A549 (cell line): ENCODE measurements around the gene RARG. TPM values are rescaled to one million over a fixed set of nuclear protein-coding genes. Genes with fewer than 3 reads are reported as not detected.

Experiments used
- ATAC-seq, 2 experiments: fragments of 200-7000 bp in 1 of 2; fragments of >200 bp in 1 of 2; cut with Nextera tagmentation in 1 of 2; cut with Tn5 transposase in 1 of 2; 3 replicates each; pipeline versions ENCODE4 v1.8.0 to v1.9.1; 2018 to 2020; ENCODE audit warnings: mild to moderate bottlenecking in 1 of 2, moderate library complexity in 1 of 2
- CTCF ChIA-PET: fragments of 300-600 bp; sonication (Branson Sonifier 250); formaldehyde crosslinking; extraction: SDS; loops from one replicate; lab custom pipeline; 2021; ENCODE audit warnings: antibody characterized with exemption, inconsistent platforms; lab: Yijun Ruan, JAX
- POLR2A ChIA-PET: fragments of 350-600 bp; formaldehyde crosslinking; extraction: SDS; loops from one replicate; lab custom pipeline; 2021; ENCODE audit warnings: antibody characterized with exemption, inconsistent platforms; lab: Yijun Ruan, JAX
- DNase-seq, 2 experiments: peaks; one replicate each; pipeline versions ENCODE4 v3.0.0 to v3.0.0-alpha.2; 2011 to 2016; ENCODE audit warnings: low read depth in 1 of 2, low spot score in 1 of 2
- FAIRE-seq: peaks from 2 replicates; lab custom pipeline; 2011; peaks lifted over from hg19 to GRCh38; lab: Jason Lieb, UNC
- H3K27ac ChIP-seq, 2 experiments: fragments of >200 bp; sonication (Bioruptor Twin); formaldehyde crosslinking; 3 replicates each; pipeline ENCODE4 v1.5.1; 2016 to 2017
- H3K4me1 ChIP-seq: fragments of >200 bp; sonication (Bioruptor Twin); formaldehyde crosslinking; 3 replicates; pipeline ENCODE4 v1.6.1; 2016
- H3K4me2 ChIP-seq: fragments of >200 bp; sonication (Bioruptor Twin); formaldehyde crosslinking; 3 replicates; pipeline ENCODE4 v1.6.1; 2016
- H3K4me3 ChIP-seq: fragments of >200 bp; sonication (Bioruptor Twin); formaldehyde crosslinking; 3 replicates; pipeline ENCODE4 v1.5.1; 2016
- H3K9me3 ChIP-seq: fragments of >200 bp; sonication (Bioruptor Twin); formaldehyde crosslinking; 3 replicates; pipeline ENCODE4 v1.6.1; 2016
- CBX2 ChIP-seq: fragments of 200-600 bp; sonication (generic); IDR thresholded peaks from 2 replicates; pipeline ENCODE4 v1.6.1; 2016; ENCODE audit warnings: low read depth, mild to moderate bottlenecking, borderline replicate concordance
- EP300 ChIP-seq, 2 experiments: fragments of >200 bp; sonication (Bioruptor Twin); formaldehyde crosslinking; IDR thresholded peaks; 2 replicates in 1 of 2; 3 replicates in 1 of 2; pipeline ENCODE4 v1.6.1; 2016 to 2017
- ESRRA ChIP-seq: fragments of 150-350 bp; IDR thresholded peaks from 2 replicates; pipeline ENCODE4 v1.6.1; 2014; ENCODE audit warnings: mild to moderate bottlenecking, low read length, borderline replicate concordance
- HOXA7 ChIP-seq: fragments of 250-450 bp; sonication (Bioruptor Pico); IDR thresholded peaks from 2 replicates; pipeline ENCODE4 v1.5.0; 2020; ENCODE audit warnings: mild to moderate bottlenecking, moderate library complexity
- HOXB13 ChIP-seq: fragments of 250-450 bp; sonication (Bioruptor Pico); IDR thresholded peaks from 2 replicates; pipeline ENCODE4 v1.5.0; 2020; ENCODE audit warnings: low read depth, mild to moderate bottlenecking, moderate library complexity
- HOXB5 ChIP-seq: fragments of 250-450 bp; sonication (Bioruptor Pico); IDR thresholded peaks from 2 replicates; pipeline ENCODE4 v1.5.0; 2020; ENCODE audit warnings: mild to moderate bottlenecking, moderate library complexity
- NFE2L2 ChIP-seq: fragments of 150-350 bp; conservative IDR thresholded peaks from 2 replicates; pipeline ENCODE4 v1.6.1; 2014; ENCODE audit warnings: low read length
- POLR2A ChIP-seq: IDR thresholded peaks from 2 replicates; pipeline ENCODE4 v1.6.1; 2012; ENCODE audit warnings: mild to moderate bottlenecking, low read length
- TP53 ChIP-seq: fragments of 250-450 bp; sonication (Bioruptor Pico); IDR thresholded peaks from 2 replicates; pipeline ENCODE4 v1.5.0; 2021; ENCODE audit warnings: mild to moderate bottlenecking, moderate library complexity
- USF2 ChIP-seq: fragments of 450-650 bp; IDR thresholded peaks from 2 replicates; pipeline ENCODE4 v1.6.1; 2014; ENCODE audit warnings: antibody characterized with exemption
- ZNF302 ChIP-seq: fragments of 250-450 bp; sonication (Bioruptor Pico); IDR thresholded peaks from 2 replicates; pipeline ENCODE4 v1.9.0; 2021; ENCODE audit warnings: inconsistent platforms, mild to moderate bottlenecking, moderate library complexity
- WGBS: methylation state at CpG from one replicate; pipeline ENCODE4 v1.1.6; 2017; ENCODE audit errors: missing lambda C conversion rate; 5-methylcytosine and 5-hydroxymethylcytosine counted together
- polyA plus RNA-seq, 4 experiments: library from polyadenylated mRNA; depleted of rRNA in 3 of 4; stranded (reverse); fragments of >200 nt; fragmentation: RNase III in 1 of 4; extraction: RNeasy Plus Mini Kit Qiagen cat#74134 plus additional on column Dnase treatment in 1 of 4; gene quantifications; 2 replicates in 3 of 4; 3 replicates in 1 of 4; pipeline ENCODE4 v1.2.3, GENCODE V29; 2011 to 2017
- TF ChIP-seq, protein P1 (sequence below): fragments of >200 bp; sonication (Bioruptor Twin); formaldehyde crosslinking; IDR thresholded peaks from 3 replicates; pipeline ENCODE4 v1.6.1; 2016
- TF ChIP-seq, protein P2 (sequence below): fragments of >200 bp; sonication (Bioruptor Twin); formaldehyde crosslinking; IDR thresholded peaks from 3 replicates; pipeline ENCODE4 v1.5.1; 2016
- TF ChIP-seq, protein P3 (sequence below): fragments of 150-350 bp; IDR thresholded peaks from 2 replicates; pipeline ENCODE4 v1.6.1; 2014; ENCODE audit warnings: low read depth, mild to moderate bottlenecking, low read length

The RARG gene
- polyA plus RNA-seq, 2 of the 4 experiments (the other 2 are of a cell fraction) = 15.6 to 17.2 TPM

- TF ChIP-seq, protein P1, sequence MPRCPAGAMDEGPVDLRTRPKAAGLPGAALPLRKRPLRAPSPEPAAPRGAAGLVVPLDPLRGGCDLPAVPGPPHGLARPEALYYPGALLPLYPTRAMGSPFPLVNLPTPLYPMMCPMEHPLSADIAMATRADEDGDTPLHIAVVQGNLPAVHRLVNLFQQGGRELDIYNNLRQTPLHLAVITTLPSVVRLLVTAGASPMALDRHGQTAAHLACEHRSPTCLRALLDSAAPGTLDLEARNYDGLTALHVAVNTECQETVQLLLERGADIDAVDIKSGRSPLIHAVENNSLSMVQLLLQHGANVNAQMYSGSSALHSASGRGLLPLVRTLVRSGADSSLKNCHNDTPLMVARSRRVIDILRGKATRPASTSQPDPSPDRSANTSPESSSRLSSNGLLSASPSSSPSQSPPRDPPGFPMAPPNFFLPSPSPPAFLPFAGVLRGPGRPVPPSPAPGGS = peak; percentile 49; the same call in 1 of the 3 replicates
- TF ChIP-seq CBX2 = no peak
- no peak for TF ChIP-seq EP300 (IDR thresholded peaks at IDR 0.05)
- no peak for TF ChIP-seq HOXA7 (CRISPR knock-in tag)
- TF ChIP-seq NFE2L2 = no peak
- TF ChIP-seq HOXB5 (CRISPR knock-in tag) = no peak
- TF ChIP-seq USF2 = peak; percentile 84
These were observed 19.7 kb upstream of the RARG start (continued) for GRCh38 chr12:53251477-53252348.

- no peaks in the 10 kb centered on the region for H3K9me3 ChIP-seq
- 49% methylated on average over 3 of the region's 3 CpGs for WGBS
- ChIA-PET POLR2A (no interaction called here), CTCF (interaction anchor here (0.6 to 13.0 kb wide), 10 partner anchors 11 to 180 kb away, joined by 3 to 137 read pairs (median 4); partner anchors contain the start of gene SOAT2)
- H3K4me2 ChIP-seq = no peak overlapping the region
- ATAC-seq (no peak), FAIRE-seq (no peak), DNase-seq (no peak)
- no peaks in the 10 kb centered on the region for H3K4me1 ChIP-seq
- no peak overlapping the region for H3K27ac ChIP-seq
- no peak overlapping the region for H3K4me3 ChIP-seq
- TF ChIP-seq ZNF302 (CRISPR knock-in tag) (no peak), TP53 (CRISPR knock-in tag) (no peak), ESRRA (no peak), USF2 (no peak)
- TF ChIP-seq, protein P2, sequence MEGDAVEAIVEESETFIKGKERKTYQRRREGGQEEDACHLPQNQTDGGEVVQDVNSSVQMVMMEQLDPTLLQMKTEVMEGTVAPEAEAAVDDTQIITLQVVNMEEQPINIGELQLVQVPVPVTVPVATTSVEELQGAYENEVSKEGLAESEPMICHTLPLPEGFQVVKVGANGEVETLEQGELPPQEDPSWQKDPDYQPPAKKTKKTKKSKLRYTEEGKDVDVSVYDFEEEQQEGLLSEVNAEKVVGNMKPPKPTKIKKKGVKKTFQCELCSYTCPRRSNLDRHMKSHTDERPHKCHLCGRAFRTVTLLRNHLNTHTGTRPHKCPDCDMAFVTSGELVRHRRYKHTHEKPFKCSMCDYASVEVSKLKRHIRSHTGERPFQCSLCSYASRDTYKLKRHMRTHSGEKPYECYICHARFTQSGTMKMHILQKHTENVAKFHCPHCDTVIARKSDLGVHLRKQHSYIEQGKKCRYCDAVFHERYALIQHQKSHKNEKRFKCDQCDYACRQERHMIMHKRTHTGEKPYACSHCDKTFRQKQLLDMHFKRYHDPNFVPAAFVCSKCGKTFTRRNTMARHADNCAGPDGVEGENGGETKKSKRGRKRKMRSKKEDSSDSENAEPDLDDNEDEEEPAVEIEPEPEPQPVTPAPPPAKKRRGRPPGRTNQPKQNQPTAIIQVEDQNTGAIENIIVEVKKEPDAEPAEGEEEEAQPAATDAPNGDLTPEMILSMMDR = no peak
- TF ChIP-seq, all 56 proteins: peak for 0
These were observed 13.3 kb upstream of the RARG start for GRCh38 chr12:53245286-53245685.

DNA sequence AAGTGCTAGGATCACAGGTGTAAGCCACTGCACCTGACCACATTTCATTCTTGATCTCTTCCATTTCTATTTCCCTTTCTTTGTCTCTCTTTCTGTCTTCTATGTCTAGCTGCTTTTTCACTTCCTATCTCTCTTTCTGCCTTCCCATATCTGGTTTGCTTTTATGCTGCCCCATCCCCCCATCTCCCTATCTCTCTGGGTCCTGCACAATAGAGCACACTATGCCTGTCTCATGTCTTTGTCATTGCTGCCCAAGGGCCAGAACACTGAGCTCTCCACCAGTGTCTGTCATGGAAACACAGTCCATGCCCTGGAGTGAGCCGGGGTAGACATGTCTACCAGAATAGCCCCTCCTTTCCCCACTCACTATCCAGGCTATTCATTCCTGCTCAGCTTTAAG lies 12.3 kb upstream of the RARG start:
- peak in 1 of 2 experiments; percentile 21; a peak in 1 of 6 replicates for ATAC-seq
- Histone ChIP-seq H3K9me3 (no peaks in the 10 kb centered on the region), H3K4me1 (no peaks in the 10 kb centered on the region), H3K27ac (no peak overlapping the region), H3K4me2 (no peak overlapping the region), H3K4me3 (no peak overlapping the region)
- TF ChIP-seq POLR2A (no peak), HOXB13 (no peak), USF2 (no peak)
- TF ChIP-seq, protein P3, sequence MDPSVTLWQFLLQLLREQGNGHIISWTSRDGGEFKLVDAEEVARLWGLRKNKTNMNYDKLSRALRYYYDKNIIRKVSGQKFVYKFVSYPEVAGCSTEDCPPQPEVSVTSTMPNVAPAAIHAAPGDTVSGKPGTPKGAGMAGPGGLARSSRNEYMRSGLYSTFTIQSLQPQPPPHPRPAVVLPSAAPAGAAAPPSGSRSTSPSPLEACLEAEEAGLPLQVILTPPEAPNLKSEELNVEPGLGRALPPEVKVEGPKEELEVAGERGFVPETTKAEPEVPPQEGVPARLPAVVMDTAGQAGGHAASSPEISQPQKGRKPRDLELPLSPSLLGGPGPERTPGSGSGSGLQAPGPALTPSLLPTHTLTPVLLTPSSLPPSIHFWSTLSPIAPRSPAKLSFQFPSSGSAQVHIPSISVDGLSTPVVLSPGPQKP = no peak
- ChIA-PET POLR2A (no interaction called here), CTCF (interaction anchor here (0.8 to 13.0 kb wide), 12 partner anchors 9 to 179 kb away, joined by 3 to 137 read pairs (median 4); partner anchors contain the start of gene AAAS)
- 33% methylated on average over 1 of the region's 1 CpG for WGBS
- DNase-seq = no peak
- no peak for FAIRE-seq
